Progenitor cell of endocrine pancreas (in vitro differentiated cells): ENCODE measurements around the gene CKLF. TPM values are rescaled to one million over a fixed set of nuclear protein-coding genes. Genes with fewer than 3 reads are reported as not detected.

ENCODE experiments used
- DNase-seq: peaks from one replicate; pipeline ENCODE4 v3.0.0; 2021; ENCODE audit warnings: low spot score; ENCODE audit not compliant: unreplicated experiment
- H3K27ac Mint-ChIP-seq: 2 replicates; pipeline ENCODE4 v1.8.0; 2021; ENCODE audit warnings: mild to moderate bottlenecking, moderate library complexity, mixed read lengths
- H3K27me3 Mint-ChIP-seq: 2 replicates; pipeline ENCODE4 v1.8.0; 2021; ENCODE audit warnings: mixed read lengths
- H3K36me3 Mint-ChIP-seq: 2 replicates; pipeline ENCODE4 v1.8.0; 2022; ENCODE audit warnings: mixed read lengths; ENCODE audit not compliant: insufficient read depth
- H3K4me1 Mint-ChIP-seq: 2 replicates; pipeline ENCODE4 v1.8.0; 2021; ENCODE audit warnings: low read depth, mixed read lengths
- H3K4me3 Mint-ChIP-seq: 2 replicates; pipeline ENCODE4 v1.8.0; 2021; ENCODE audit warnings: low read depth, mild to moderate bottlenecking, moderate library complexity, mixed read lengths
- H3K9me3 Mint-ChIP-seq: 2 replicates; pipeline ENCODE4 v1.8.0; 2021; ENCODE audit warnings: low read depth, mixed read lengths
- total RNA-seq: library from RNA; stranded (reverse); gene quantifications from 2 replicates; pipeline ENCODE4 v1.2.1, GENCODE V29; 2021
- TF ChIP-seq, protein P1 (sequence below): fragments of 200-600 bp; sonication (generic); IDR thresholded peaks from one replicate; pipeline ENCODE4 v1.5.0; 2021; ENCODE audit warnings: antibody characterized with exemption, mild to moderate bottlenecking; ENCODE audit not compliant: unreplicated experiment

The CKLF gene
- total RNA-seq, 1 donor from 2014 or later = 35.6 TPM

- no peak overlapping the region for H3K27ac Mint-ChIP-seq
- H3K27me3 Mint-ChIP-seq = no peaks in the 10 kb centered on the region
- peaks cover 11% of the 10 kb centered on the region for H3K4me1 Mint-ChIP-seq
Measured at GRCh38 chr16:66521252-66521713, 31.1 kb upstream of the CKLF start.

DNA sequence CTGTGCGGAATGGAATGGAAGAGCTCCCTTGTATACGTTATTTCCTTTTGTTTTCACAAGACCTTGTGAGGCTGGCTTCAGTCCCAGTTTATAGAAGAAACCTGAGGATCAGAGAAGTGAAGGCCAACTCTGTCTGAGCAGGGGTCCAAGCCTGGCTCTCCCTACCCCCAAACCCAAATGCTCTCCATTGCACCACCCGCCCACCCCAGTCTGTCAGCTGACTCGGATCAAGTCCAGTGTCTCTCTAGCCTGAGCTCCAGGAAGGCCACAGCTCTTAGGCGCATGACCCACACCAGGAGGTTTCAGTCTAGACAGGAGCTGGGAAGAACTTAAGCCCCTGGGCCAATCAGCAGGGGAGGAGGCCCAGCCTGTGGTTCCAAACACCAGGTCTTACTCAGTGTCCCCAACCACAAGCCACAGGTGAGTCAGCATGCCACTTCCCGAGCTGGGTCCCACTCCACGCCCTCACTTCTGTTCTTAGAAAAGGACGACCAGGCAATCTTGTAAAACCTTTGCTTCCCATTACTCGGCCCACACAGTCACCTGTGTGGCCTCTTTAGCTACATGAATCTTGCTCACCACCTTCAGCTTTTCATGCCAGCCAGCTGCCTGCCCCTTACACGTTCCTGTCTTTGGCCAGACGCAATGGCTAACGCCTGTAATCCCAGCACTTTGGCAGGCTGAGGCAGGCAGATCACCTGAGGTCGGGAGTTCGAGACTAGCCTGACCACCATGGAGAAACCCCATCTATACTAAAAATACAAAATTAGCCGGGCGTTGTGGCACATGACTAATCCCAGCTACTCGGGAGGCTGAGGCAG is 30.2 kb upstream of the CKLF start:
- no peak for DNase-seq
- Mint-ChIP-seq H3K9me3 (no peaks in the 10 kb centered on the region), H3K27ac (no peak overlapping the region), H3K36me3 (peaks cover 4% of the 10 kb centered on the region), H3K4me1 (peaks cover 6% of the 10 kb centered on the region), H3K4me3 (no peak overlapping the region), H3K27me3 (no peaks in the 10 kb centered on the region)
- TF ChIP-seq, protein P1, sequence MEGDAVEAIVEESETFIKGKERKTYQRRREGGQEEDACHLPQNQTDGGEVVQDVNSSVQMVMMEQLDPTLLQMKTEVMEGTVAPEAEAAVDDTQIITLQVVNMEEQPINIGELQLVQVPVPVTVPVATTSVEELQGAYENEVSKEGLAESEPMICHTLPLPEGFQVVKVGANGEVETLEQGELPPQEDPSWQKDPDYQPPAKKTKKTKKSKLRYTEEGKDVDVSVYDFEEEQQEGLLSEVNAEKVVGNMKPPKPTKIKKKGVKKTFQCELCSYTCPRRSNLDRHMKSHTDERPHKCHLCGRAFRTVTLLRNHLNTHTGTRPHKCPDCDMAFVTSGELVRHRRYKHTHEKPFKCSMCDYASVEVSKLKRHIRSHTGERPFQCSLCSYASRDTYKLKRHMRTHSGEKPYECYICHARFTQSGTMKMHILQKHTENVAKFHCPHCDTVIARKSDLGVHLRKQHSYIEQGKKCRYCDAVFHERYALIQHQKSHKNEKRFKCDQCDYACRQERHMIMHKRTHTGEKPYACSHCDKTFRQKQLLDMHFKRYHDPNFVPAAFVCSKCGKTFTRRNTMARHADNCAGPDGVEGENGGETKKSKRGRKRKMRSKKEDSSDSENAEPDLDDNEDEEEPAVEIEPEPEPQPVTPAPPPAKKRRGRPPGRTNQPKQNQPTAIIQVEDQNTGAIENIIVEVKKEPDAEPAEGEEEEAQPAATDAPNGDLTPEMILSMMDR = no peak

More at GRCh38 chr16:66521252-66521713, 31.1 kb upstream of the CKLF start:
- TF ChIP-seq, protein P1 = no peak
- H3K9me3 Mint-ChIP-seq = no peaks in the 10 kb centered on the region
- DNase-seq = no peak
- H3K36me3 Mint-ChIP-seq = peaks cover 6% of the 10 kb centered on the region
- no peak overlapping the region for H3K4me3 Mint-ChIP-seq

DNA sequence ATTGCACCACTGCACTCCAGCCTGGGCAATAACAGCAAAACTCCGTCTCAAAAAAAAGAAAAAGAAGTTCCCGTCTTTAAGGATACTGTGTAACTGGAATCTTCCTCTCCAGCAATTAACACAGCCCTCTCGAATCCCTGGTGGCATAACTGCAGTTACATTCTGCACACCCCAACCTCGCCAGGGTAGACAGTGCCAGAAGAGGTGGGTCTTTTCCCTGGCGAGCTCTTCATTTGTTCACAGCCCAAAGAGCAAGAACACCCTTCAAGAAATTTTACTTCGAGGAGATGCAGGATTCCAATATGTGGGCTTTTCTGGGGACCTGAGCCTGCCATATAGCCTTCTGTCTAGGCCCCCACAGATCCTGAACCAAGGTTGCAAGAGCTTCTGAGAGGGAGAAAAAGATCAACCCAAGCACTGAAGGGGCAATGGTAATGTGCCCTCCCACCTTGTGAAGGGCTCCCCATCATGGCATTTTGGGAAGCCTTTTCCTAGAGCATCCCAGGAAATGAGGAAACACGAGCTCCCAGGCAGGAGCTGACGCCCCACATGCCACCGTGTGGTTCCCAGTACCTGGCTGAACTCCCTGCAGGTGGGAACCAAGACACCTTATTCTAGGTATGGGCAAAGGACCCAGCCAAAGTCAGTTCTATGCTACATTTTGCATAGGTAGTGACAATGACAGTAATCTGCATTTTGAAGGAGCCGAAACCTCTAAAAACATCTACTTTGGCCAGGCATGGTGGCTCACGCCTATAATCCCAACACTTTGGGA is 29.4 kb upstream of the CKLF start:
- Mint-ChIP-seq H3K4me1 (peaks cover 4% of the 10 kb centered on the region), H3K27me3 (no peaks in the 10 kb centered on the region), H3K9me3 (no peaks in the 10 kb centered on the region), H3K27ac (no peak overlapping the region), H3K4me3 (no peak overlapping the region), H3K36me3 (peaks cover 6% of the 10 kb centered on the region)
- no peak for DNase-seq
- TF ChIP-seq, protein P1 = no peak

GRCh38 chr16:66523861-66524354 is 28.5 kb upstream of the CKLF start:
- TF ChIP-seq, protein P1 = no peak
- H3K27me3 Mint-ChIP-seq = no peaks in the 10 kb centered on the region
- H3K4me1 Mint-ChIP-seq = peaks cover 4% of the 10 kb centered on the region
- H3K9me3 Mint-ChIP-seq = no peaks in the 10 kb centered on the region
- no peak overlapping the region for H3K4me3 Mint-ChIP-seq
- H3K36me3 Mint-ChIP-seq = peaks cover 7% of the 10 kb centered on the region
- H3K27ac Mint-ChIP-seq = no peak overlapping the region
- no peak for DNase-seq

DNA sequence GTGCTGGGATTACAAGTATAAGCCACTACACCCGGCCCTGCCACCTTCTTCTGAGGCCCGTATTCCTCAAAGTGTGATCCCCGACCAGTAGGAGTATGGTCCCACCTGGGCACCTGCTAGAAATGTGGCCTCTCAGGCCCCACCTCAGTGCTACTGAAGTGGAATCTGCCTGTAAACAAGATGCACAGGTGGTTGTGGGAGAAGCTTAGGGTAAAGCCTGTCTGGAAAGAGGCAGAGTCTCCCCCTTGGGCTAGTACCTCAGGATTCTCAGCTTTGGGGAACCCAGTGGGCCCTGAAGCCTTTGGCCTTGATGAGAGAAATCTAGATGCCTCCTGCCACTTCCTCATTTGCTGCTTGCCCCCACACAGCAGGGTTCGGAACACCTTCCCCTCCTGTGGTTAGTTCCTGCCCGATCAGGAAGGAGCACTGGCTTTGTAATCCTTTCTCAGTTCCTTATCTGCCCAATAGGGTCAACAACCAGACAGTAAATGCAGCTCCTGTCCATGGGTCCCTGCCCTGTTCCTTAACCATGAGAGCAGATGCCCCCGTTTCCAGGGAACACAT is 27.7 kb upstream of the CKLF start:
- DNase-seq = no peak
- Mint-ChIP-seq H3K4me1 (peaks cover 4% of the 10 kb centered on the region), H3K27me3 (no peaks in the 10 kb centered on the region), H3K36me3 (peaks cover 12% of the 10 kb centered on the region), H3K4me3 (no peak overlapping the region), H3K27ac (no peak overlapping the region), H3K9me3 (no peaks in the 10 kb centered on the region)
- TF ChIP-seq, protein P1 = no peak
